Chondrocyte (in vitro differentiated cells): ENCODE data around the gene MAST1. TPM values are rescaled to one million over a fixed set of nuclear protein-coding genes. Genes with fewer than 3 reads are reported as not detected.
A peak's percentile ranks its signal among the peaks of the same experiment; 100 is the strongest.

Experiments
- DNase-seq: peaks from one replicate; pipeline ENCODE4 v3.0.0; 2021; ENCODE audit warnings: mixed read lengths, low spot score
- H3K27ac Mint-ChIP-seq: one replicate; pipeline ENCODE4 v1.8.0; 2021; ENCODE audit warnings: mild to moderate bottlenecking, moderate library complexity, mixed read lengths; ENCODE audit not compliant: unreplicated experiment
- H3K27me3 Mint-ChIP-seq: 2 replicates; pipeline ENCODE4 v1.8.0; 2021; ENCODE audit warnings: low read depth, mixed read lengths
- H3K36me3 Mint-ChIP-seq: 2 replicates; pipeline ENCODE4 v1.8.0; 2021; ENCODE audit warnings: low read depth, mixed read lengths
- H3K4me1 Mint-ChIP-seq: 2 replicates; pipeline ENCODE4 v1.8.0; 2021; ENCODE audit warnings: low read depth, mild to moderate bottlenecking, mixed read lengths
- H3K4me3 Mint-ChIP-seq: one replicate; pipeline ENCODE4 v1.8.0; 2021; ENCODE audit warnings: mild to moderate bottlenecking, moderate library complexity, mixed read lengths; ENCODE audit not compliant: unreplicated experiment
- H3K9me3 Mint-ChIP-seq: 2 replicates; pipeline ENCODE4 v1.8.0; 2021; ENCODE audit warnings: low read depth, mixed read lengths
- CTCF ChIP-seq: fragments of 200-600 bp; sonication (generic); IDR thresholded peaks from 2 replicates; pipeline ENCODE4 v1.5.0; 2021; ENCODE audit warnings: antibody characterized with exemption, mild to moderate bottlenecking, moderate library complexity
- total RNA-seq: library from RNA; stranded (reverse); gene quantifications from 3 replicates; pipeline ENCODE4 v1.2.1, GENCODE V29; 2021

MAST1 gene
- total RNA-seq, 1 donor from 2014 or later, result 1.6 TPM

DNA sequence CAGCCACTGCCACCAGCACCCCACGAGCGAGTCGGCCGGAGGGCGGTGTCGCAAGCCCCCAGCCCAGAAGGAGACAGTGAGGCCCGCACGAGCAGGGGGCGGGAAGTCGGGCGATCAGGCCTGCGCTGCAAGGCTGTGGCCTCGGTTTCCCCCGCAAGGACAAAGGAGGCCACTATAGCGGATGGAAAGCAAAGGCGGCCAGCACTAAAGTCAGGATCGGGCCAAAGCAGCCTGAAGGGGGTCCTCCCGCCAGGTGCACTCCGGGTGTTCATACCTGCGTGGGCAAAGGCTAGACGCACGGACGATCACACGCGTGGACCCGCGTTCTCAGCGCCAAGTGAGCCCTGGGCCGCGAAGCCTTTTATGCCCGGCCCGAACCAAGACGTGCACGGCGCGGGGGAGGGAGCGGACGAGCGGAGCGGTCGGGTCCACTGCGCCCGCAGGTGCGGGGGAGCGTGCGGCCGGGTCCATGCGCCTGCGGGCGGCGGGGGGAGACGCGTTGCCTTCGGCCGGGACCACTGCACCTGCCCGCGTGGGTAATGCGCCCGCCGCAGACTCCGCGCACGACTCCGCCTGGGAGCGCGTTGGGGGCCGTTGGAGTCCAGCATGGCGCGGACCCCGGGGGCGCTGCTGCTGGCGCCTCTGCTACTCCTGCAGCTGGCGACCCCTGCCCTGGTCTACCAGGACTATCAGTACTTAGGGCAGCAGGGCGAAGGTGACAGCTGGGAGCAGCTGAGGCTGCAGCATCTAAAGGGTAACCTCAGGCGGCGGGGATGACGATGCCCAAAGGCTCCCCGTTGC lies 36.6 kb upstream of the MAST1 start, which contains the start of the genes PRDX2 and THSD8:
PRDX2 (minus strand) TSS at position 335 of the 801 bp plus-strand sequence. CDS start 539 bp downstream, outside the sequence.
THSD8 (plus strand) TSS at position 604 of the 801 bp plus-strand sequence; CDS start at position 607, 3 bp downstream.
- H3K27me3 Mint-ChIP-seq, result no peaks in the 10 kb centered on the region
- peak within 1 kb of the TSS; percentile 70 for H3K27ac Mint-ChIP-seq
- TF ChIP-seq CTCF, result no peak
- H3K4me1 Mint-ChIP-seq, result peaks cover 26% of the 10 kb centered on the region
- H3K9me3 Mint-ChIP-seq, result no peaks in the 10 kb centered on the region
- H3K4me3 Mint-ChIP-seq, result peak within 1 kb of the TSS; percentile 86
- DNase-seq, result no peak
- H3K36me3 Mint-ChIP-seq, result no peaks in the 10 kb centered on the region

DNA sequence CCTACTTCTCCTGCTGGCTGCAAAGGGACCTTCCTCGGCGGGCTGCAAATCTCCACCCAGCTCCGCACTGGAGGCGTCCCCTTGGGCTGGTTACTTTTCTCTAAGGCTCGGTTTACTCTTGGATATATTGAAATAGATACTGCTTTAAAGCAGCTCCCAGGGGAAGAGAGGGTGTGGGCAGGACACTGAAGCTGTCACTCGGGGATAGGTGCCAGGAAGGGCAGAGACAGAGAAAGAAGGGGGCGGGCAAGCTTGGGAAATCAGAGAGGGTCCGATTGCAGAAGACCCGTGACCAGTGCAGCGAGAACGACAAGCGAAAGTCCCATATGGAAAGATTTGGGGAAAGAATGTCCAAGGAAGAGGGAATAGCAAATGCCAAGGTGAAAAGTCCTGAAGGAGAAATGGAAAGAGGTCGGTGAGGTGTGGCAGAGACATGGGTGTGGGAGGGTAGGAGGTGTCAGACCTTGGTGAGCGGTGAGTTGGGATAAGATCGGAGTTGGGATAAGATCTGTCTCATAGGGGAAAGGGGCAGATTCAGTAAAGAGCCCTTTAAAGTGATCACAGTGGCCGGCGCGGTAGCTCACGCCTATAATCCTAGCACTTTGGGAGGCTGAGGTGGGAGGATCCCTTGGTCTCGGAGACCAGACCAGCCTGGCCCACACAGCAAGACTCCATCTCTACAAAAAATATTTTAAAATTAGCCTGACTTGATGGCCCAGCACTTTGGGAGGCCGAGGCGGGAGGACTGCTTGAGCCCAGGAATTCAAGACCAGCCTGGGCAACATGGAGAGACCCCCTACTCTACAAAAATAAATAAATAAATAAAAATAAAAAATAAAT lies 35.8 kb upstream of the MAST1 start:
- Mint-ChIP-seq H3K27me3 (no peaks in the 10 kb centered on the region), H3K4me3 (peak overlapping the region; percentile 86)
- DNase-seq, result no peak

GRCh38 chr19:12804051-12804450 lies 34.3 kb upstream of the MAST1 start:
- TF ChIP-seq CTCF, result no peak
- no peak for DNase-seq
- Mint-ChIP-seq H3K4me1 (peaks cover 33% of the 10 kb centered on the region), H3K27ac (no peak overlapping the region), H3K9me3 (no peaks in the 10 kb centered on the region), H3K36me3 (peaks cover 2% of the 10 kb centered on the region), H3K27me3 (no peaks in the 10 kb centered on the region), H3K4me3 (no peak overlapping the region)

More for the DNA sequence above, 35.8 kb upstream of the MAST1 start:
- TF ChIP-seq CTCF, result peak; percentile 1
- no peaks in the 10 kb centered on the region for H3K9me3 Mint-ChIP-seq
- peaks cover 31% of the 10 kb centered on the region for H3K4me1 Mint-ChIP-seq
- peak overlapping the region; percentile 45 for H3K27ac Mint-ChIP-seq
- no peaks in the 10 kb centered on the region for H3K36me3 Mint-ChIP-seq

- Mint-ChIP-seq H3K9me3 (no peaks in the 10 kb centered on the region), H3K4me1 (peaks cover 24% of the 10 kb centered on the region), H3K4me3 (peak within 1 kb of the TSS; percentile 94), H3K36me3 (peaks cover 2% of the 10 kb centered on the region), H3K27me3 (no peaks in the 10 kb centered on the region), H3K27ac (peak within 1 kb of the TSS; percentile 86)
- DNase-seq, result no peak
- peak; percentile 14 for TF ChIP-seq CTCF
These were observed 31.9 kb upstream of the MAST1 start, which contains the start of gene RNASEH2A for GRCh38 chr19:12806242-12807081. Gene RNASEH2A (plus strand): TSS chr19:12806584. CDS start chr19:12806674, 90 bp downstream.
